Measurements from ENCODE around the gene NMT1.
A peak's percentile ranks its signal among the peaks of the same experiment; 100 is the strongest.

NMT1 gene

GRCh38 chr17:45098081-45098868, 37.2 kb downstream of the NMT1 start:
- H3K4me3 ChIP-seq (replicated peaks; ENCODE audit: low read depth, low read length): no peak overlapping the region
- no peak for TF ChIP-seq CTCF (IDR thresholded peaks at IDR 0.05; ENCODE audit: low read length, missing control alignments)
- DNase-seq (ENCODE audit: low read depth): no peak

- DNase-seq (ENCODE audit: low read depth): peak; percentile 82
- TF ChIP-seq CTCF (IDR thresholded peaks at IDR 0.05; ENCODE audit: low read length, missing control alignments): peak; percentile 90
- H3K4me3 ChIP-seq (replicated peaks; ENCODE audit: low read depth, low read length): no peak overlapping the region
These were observed 37.9 kb downstream of the NMT1 start for GRCh38 chr17:45098869-45099616.

GRCh38 chr17:45101546-45101882, 40.4 kb downstream of the NMT1 start:
- H3K4me3 ChIP-seq (replicated peaks; ENCODE audit: low read depth, low read length): no peak overlapping the region
- TF ChIP-seq CTCF (IDR thresholded peaks at IDR 0.05; ENCODE audit: low read length, missing control alignments): no peak
- DNase-seq (ENCODE audit: low read depth): no peak

GRCh38 chr17:45101883-45102811, 41.0 kb downstream of the NMT1 start:
- DNase-seq (ENCODE audit: low read depth): no peak
- no peak for TF ChIP-seq CTCF (IDR thresholded peaks at IDR 0.05; ENCODE audit: low read length, missing control alignments)
- no peak overlapping the region for H3K4me3 ChIP-seq (replicated peaks; ENCODE audit: low read depth, low read length)

- TF ChIP-seq CTCF (IDR thresholded peaks at IDR 0.05; ENCODE audit: low read length, missing control alignments): no peak
- DNase-seq (ENCODE audit: low read depth): no peak
- no peak overlapping the region for H3K4me3 ChIP-seq (replicated peaks; ENCODE audit: low read depth, low read length)
These were observed 41.7 kb downstream of the NMT1 start for GRCh38 chr17:45102856-45103255.

GRCh38 chr17:45103269-45103795, 42.2 kb downstream of the NMT1 start:
- no peak overlapping the region for H3K4me3 ChIP-seq (replicated peaks; ENCODE audit: low read depth, low read length)
- no peak for TF ChIP-seq CTCF (IDR thresholded peaks at IDR 0.05; ENCODE audit: low read length, missing control alignments)
- DNase-seq (ENCODE audit: low read depth): no peak

Data from fibroblast of pulmonary artery (primary cell).